Fibroblast of villous mesenchyme (primary cell): ENCODE data around the gene NUDT13. TPM values are rescaled to one million over a fixed set of nuclear protein-coding genes. Genes with fewer than 3 reads are reported as not detected.

Experiments used
- DNase-seq: peaks from one replicate; pipeline ENCODE4 v3.0.0-alpha.2; 2010; ENCODE audit warnings: low read depth
- H3K4me3 ChIP-seq: 2 replicates; pipeline ENCODE4 v1.5.1; 2011; ENCODE audit warnings: low read depth, mild to moderate bottlenecking, low read length
- CTCF ChIP-seq: IDR thresholded peaks from 2 replicates; pipeline ENCODE4 v1.5.1; 2012; ENCODE audit warnings: low read depth, mild to moderate bottlenecking, low read length; ENCODE audit not compliant: insufficient read depth
- total RNA-seq: library from RNA; depleted of rRNA; stranded (reverse); fragments of >200 nt; gene quantifications from 2 replicates; pipeline ENCODE4 v1.2.3, GENCODE V29; 2012

Gene NUDT13
- total RNA-seq, 1 donor = 1.7 TPM

- no peak for TF ChIP-seq CTCF
- DNase-seq = no peak
- no peak overlapping the region for H3K4me3 ChIP-seq
Measured at GRCh38 chr10:73161662-73162061, 51.4 kb downstream of the NUDT13 start.

- no peak for TF ChIP-seq CTCF
- DNase-seq = no peak
- no peak overlapping the region for H3K4me3 ChIP-seq
Measured at GRCh38 chr10:73163096-73163495, 52.8 kb downstream of the NUDT13 start.

- peak overlapping the region; percentile 83 for H3K4me3 ChIP-seq
- DNase-seq = no peak
- no peak for TF ChIP-seq CTCF
Measured at GRCh38 chr10:73166972-73167371, 56.7 kb downstream of the NUDT13 start.

GRCh38 chr10:73167458-73167782, 57.2 kb downstream of the NUDT13 start:
- H3K4me3 ChIP-seq = peak overlapping the region; percentile 83
- TF ChIP-seq CTCF = no peak
- no peak for DNase-seq

GRCh38 chr10:73167783-73168464, 57.7 kb downstream of the NUDT13 start, which contains the start of the genes ECD and FAM149B1:
ECD (minus strand) TSS chr10:73168008; CDS start chr10:73163937, 4,071 bp downstream.
FAM149B1 (plus strand) TSS chr10:73168119; CDS start chr10:73168340, 221 bp downstream.
- peak; percentile 9 for TF ChIP-seq CTCF
- H3K4me3 ChIP-seq = peak within 1 kb of the TSS; percentile 83
- peak; percentile 97 for DNase-seq

- no peak for DNase-seq
- peak overlapping the region; percentile 83 for H3K4me3 ChIP-seq
Measured at GRCh38 chr10:73168465-73168803, 58.2 kb downstream of the NUDT13 start.

More at GRCh38 chr10:73168465-73168803, 58.2 kb downstream of the NUDT13 start:
- TF ChIP-seq CTCF = no peak
